Measurements from ENCODE around the gene LZTS2. TPM values are rescaled to one million over a fixed set of nuclear protein-coding genes. Genes with fewer than 3 reads are reported as not detected.

The LZTS2 gene
- total RNA-seq, 1 experiment from 2014 or later, result 69.1 TPM

- no peak overlapping the region for H2BK120ac ChIP-seq (ENCODE audit: low read depth, low read length, poor library complexity, severe bottlenecking)
- peaks cover 63% of the 10 kb centered on the region for H3K27me3 Mint-ChIP-seq (ENCODE audit: low read depth)
- no peak overlapping the region for H3K14ac ChIP-seq (ENCODE audit: insufficient read depth, low read length)
- no peak overlapping the region for H3K23ac ChIP-seq (ENCODE audit: insufficient read length, low read depth, low read length)
- H3K27me3 ChIP-seq (ENCODE audit: insufficient read depth, low read length), result peaks cover 17% of the 10 kb centered on the region; the same call in 1 of the 2 replicates
- H3K4me1 Mint-ChIP-seq, result peaks cover 26 to 40% of the 10 kb centered on the region in 2 experiments
- no peak overlapping the region for H2BK5ac ChIP-seq (ENCODE audit: insufficient read length, low read length)
- H3K4me1 ChIP-seq (ENCODE audit: insufficient read depth, low read length), result no peaks in the 10 kb centered on the region
- no peak overlapping the region for H2AK5ac ChIP-seq (ENCODE audit: insufficient read length, low read length)
- peaks cover 10% of the 10 kb centered on the region for H3K23me2 ChIP-seq (ENCODE audit: insufficient read length, low read depth, low read length, poor library complexity, severe bottlenecking)
- no peak overlapping the region for H3K4ac ChIP-seq (ENCODE audit: low read depth, low read length)
- no peak overlapping the region for H3K56ac ChIP-seq (ENCODE audit: insufficient read length, low read depth, low read length)
- no peak overlapping the region for H2BK15ac ChIP-seq (ENCODE audit: low read depth, low read length)
- H4K5ac ChIP-seq (ENCODE audit: insufficient read length, low read depth, low read length), result no peak overlapping the region
- no peak overlapping the region for H2BK12ac ChIP-seq (ENCODE audit: insufficient read length, low read depth, low read length)
- H4K20me1 ChIP-seq (ENCODE audit: control insufficient read depth, insufficient read depth, insufficient read length), result no peaks in the 10 kb centered on the region
- H3K4me2 ChIP-seq (ENCODE audit: insufficient read depth, insufficient read length, low read length), result no peak overlapping the region
- H3K79me1 ChIP-seq (ENCODE audit: insufficient read depth, low read depth, low read length, poor library complexity, severe bottlenecking), result no peaks in the 10 kb centered on the region
- H2BK20ac ChIP-seq (ENCODE audit: low read depth, low read length, poor library complexity, severe bottlenecking), result no peak overlapping the region
- no peak for DNase-seq
- H3K18ac ChIP-seq (ENCODE audit: insufficient read length, low read depth, low read length), result no peak overlapping the region
- H3K9ac ChIP-seq (ENCODE audit: extremely low read depth, insufficient read length, low read length), result no peak overlapping the region
- no peak overlapping the region for H3K4me3 Mint-ChIP-seq
- H3T11ph ChIP-seq (ENCODE audit: low read length), result no peak overlapping the region
- no peak overlapping the region for H4K8ac ChIP-seq (replicated peaks; ENCODE audit: insufficient read length, low read depth, low read length)
- H3K79me2 ChIP-seq (ENCODE audit: insufficient read depth, low read length), result no peaks in the 10 kb centered on the region
- H3K27ac ChIP-seq (ENCODE audit: insufficient read length, low read depth, low read length), result no peak overlapping the region
- H3K9me3 ChIP-seq (ENCODE audit: control insufficient read depth, low read depth, low read length), result no peaks in the 10 kb centered on the region
- TF ChIP-seq CTCF (conservative IDR thresholded peaks at IDR 0.05), result no peak
- no peak overlapping the region for H2AFZ ChIP-seq (ENCODE audit: low read length)
- H4K91ac ChIP-seq (ENCODE audit: insufficient read length, low read depth, low read length), result no peak overlapping the region
- H3K27ac Mint-ChIP-seq, result no peak overlapping the region
- H3K36me3 Mint-ChIP-seq (ENCODE audit: insufficient read depth in 1 of 3, low read depth in 3 of 3), result no peaks in the 10 kb centered on the region
- WGBS (ENCODE audit: extremely low coverage, insufficient read length, low lambda C conversion rate), result no CpG with 5 or more reads among the region's 7 CpGs
- H3K9me3 Mint-ChIP-seq, result no peaks in the 10 kb centered on the region; a peak in 1 of 5 replicates
These were observed 15.5 kb downstream of the LZTS2 start for GRCh38 chr10:101014966-101015581.
